ENCODE results near the gene EDNRA.

EDNRA gene

DNA sequence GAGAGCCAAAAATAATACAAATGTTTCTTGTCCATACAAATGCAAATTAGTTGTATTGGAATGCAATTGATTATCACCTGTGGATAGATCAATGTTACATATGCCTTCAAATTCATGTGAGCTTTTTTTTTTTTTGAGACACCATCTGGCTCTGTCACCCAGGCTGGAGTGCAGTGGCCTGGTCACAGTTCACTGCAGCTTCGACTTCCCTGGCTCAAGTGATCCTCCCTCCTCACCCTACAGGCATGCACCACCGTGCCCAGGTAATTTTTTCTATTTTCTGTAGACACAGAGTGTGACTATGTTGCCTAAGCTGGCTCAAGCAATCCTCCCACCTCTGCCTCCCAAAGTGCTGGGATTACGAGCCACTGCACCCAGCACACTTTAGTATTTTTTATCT is 97.7 kb downstream of the EDNRA start:
- Histone ChIP-seq H3K9ac (no peak overlapping the region), H3K36me3 (ENCODE audit: insufficient read depth) (no peaks in the 10 kb centered on the region), H4K20me1 (ENCODE audit: insufficient read depth) (no peaks in the 10 kb centered on the region), H3K27ac (no peak overlapping the region), H3K4me3 (IDR thresholded peaks at IDR 0.05; ENCODE audit: insufficient read depth, low read depth, low read length) (no peak overlapping the region), H3K79me2 (ENCODE audit: insufficient read depth, low read depth) (no peaks in the 10 kb centered on the region), H3K4me2 (no peak overlapping the region), H2AFZ (ENCODE audit: low read depth) (no peak overlapping the region), H3K4me1 (ENCODE audit: low read depth, poor library complexity, severe bottlenecking) (no peaks in the 10 kb centered on the region), H3K27me3 (ENCODE audit: insufficient read depth, low read depth) (no peaks in the 10 kb centered on the region)
- TF ChIP-seq, protein P1, sequence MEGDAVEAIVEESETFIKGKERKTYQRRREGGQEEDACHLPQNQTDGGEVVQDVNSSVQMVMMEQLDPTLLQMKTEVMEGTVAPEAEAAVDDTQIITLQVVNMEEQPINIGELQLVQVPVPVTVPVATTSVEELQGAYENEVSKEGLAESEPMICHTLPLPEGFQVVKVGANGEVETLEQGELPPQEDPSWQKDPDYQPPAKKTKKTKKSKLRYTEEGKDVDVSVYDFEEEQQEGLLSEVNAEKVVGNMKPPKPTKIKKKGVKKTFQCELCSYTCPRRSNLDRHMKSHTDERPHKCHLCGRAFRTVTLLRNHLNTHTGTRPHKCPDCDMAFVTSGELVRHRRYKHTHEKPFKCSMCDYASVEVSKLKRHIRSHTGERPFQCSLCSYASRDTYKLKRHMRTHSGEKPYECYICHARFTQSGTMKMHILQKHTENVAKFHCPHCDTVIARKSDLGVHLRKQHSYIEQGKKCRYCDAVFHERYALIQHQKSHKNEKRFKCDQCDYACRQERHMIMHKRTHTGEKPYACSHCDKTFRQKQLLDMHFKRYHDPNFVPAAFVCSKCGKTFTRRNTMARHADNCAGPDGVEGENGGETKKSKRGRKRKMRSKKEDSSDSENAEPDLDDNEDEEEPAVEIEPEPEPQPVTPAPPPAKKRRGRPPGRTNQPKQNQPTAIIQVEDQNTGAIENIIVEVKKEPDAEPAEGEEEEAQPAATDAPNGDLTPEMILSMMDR (conservative IDR thresholded peaks at IDR 0.05; ENCODE audit: low read depth, low read length): no peak

DNA sequence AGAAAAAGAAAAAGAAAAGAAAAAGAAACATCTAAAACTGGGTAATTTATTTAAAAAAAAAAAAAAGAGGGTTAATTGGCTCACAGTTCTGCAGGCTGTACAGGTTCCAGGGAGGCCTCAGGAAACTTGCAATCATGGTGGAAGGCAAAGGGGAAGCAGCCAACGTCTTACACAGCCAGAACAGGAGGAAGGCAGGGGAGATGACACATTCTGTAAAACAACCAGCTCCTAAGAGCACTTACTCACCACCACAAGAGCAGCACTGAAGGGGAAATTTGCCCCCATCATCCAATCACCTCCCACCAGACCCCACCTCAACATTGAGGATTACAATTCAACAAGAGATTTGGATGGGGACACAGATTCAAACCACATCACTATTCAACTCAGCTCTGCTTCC is 99.5 kb downstream of the EDNRA start:
- TF ChIP-seq, protein P1 (conservative IDR thresholded peaks at IDR 0.05; ENCODE audit: low read depth, low read length): no peak
- Histone ChIP-seq H3K4me1 (ENCODE audit: low read depth, poor library complexity, severe bottlenecking) (no peaks in the 10 kb centered on the region), H3K27me3 (ENCODE audit: insufficient read depth, low read depth) (no peaks in the 10 kb centered on the region), H3K4me2 (no peak overlapping the region), H4K20me1 (ENCODE audit: insufficient read depth) (no peaks in the 10 kb centered on the region), H3K36me3 (ENCODE audit: insufficient read depth) (no peaks in the 10 kb centered on the region), H2AFZ (ENCODE audit: low read depth) (no peak overlapping the region), H3K9ac (no peak overlapping the region), H3K4me3 (IDR thresholded peaks at IDR 0.05; ENCODE audit: insufficient read depth, low read depth, low read length) (no peak overlapping the region), H3K27ac (no peak overlapping the region), H3K79me2 (ENCODE audit: insufficient read depth, low read depth) (no peaks in the 10 kb centered on the region)

DNA sequence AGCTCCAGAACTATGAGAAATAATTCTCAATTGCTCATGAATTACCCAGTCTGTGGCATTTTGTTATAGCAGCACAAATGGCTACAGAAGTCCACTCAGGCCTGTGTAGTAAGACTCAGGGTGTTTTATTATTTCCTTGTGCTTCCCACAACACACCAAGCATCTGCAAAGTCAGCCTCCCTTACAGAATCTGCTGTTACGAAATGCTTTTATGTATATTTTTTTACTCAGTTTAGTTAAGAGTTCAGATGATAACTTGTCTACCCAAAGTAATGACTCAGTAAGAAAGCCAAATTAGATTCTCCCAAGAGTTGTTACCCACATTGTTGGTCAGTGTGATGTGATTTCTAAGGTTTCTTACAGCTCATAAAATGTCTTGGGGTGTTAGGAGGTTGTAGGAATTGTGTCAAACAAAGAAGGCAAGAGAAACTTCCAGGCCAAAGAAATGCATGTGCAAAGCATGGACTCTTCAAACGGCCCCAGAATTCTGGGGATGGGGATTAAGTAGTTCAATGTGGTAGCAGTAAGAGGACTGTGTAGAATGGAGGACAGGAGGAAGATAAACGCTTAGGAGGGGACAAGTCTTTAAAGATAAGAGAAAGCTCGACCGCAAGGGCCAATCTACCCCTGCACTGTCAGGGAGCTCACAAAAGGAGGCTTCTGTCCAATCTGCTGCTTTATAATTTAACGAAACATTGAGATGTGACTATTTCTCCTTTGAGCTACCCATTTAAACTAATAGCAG is 100.9 kb downstream of the EDNRA start:
- H4K20me1 ChIP-seq (ENCODE audit: insufficient read depth): no peaks in the 10 kb centered on the region
- no peak overlapping the region for H2AFZ ChIP-seq (ENCODE audit: low read depth)
- peaks cover 10% of the 10 kb centered on the region for H3K4me1 ChIP-seq (ENCODE audit: low read depth, poor library complexity, severe bottlenecking)
- TF ChIP-seq, protein P1 (conservative IDR thresholded peaks at IDR 0.05; ENCODE audit: low read depth, low read length): no peak
- H3K4me2 ChIP-seq: no peak overlapping the region
- no peaks in the 10 kb centered on the region for H3K79me2 ChIP-seq (ENCODE audit: insufficient read depth, low read depth)
- H3K27me3 ChIP-seq (ENCODE audit: insufficient read depth, low read depth): no peaks in the 10 kb centered on the region
- no peaks in the 10 kb centered on the region for H3K36me3 ChIP-seq (ENCODE audit: insufficient read depth)
- H3K9ac ChIP-seq: no peak overlapping the region
- no peak overlapping the region for H3K27ac ChIP-seq
- H3K4me3 ChIP-seq (IDR thresholded peaks at IDR 0.05; ENCODE audit: insufficient read depth, low read depth, low read length): no peak overlapping the region

DNA sequence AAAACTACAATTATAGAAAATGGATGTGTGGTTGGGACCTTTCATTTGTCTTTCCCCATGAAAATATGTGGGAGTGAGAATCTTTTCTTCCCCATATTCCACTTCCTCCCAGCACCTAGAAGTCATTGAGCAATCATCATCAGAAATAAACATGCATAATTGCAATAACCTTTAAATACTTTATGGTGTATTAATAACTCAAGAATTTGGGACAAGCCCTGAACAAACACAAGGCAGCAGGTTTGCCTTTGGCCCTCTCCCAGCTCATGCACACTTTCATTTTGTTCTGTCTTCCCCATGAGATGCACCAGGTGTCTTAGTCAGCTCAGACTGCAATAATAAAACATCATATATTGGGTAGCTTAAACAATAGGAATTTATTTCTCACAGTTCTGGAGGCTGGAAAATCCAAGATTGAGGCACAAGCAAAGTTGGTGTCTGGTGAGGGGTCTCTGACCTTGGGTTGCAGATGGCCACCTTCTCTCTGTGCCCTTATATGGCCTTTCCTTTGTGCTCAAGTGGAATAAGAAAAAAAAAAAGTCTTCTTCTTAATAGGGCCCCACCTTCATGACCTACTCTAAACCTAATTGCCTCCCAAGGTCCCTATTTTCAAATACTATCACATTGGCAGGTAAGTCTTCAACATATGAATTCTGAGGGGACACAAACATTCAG is 101.6 kb downstream of the EDNRA start:
- H3K4me3 ChIP-seq (IDR thresholded peaks at IDR 0.05; ENCODE audit: insufficient read depth, low read depth, low read length): no peak overlapping the region
- H3K27me3 ChIP-seq (ENCODE audit: insufficient read depth, low read depth): no peaks in the 10 kb centered on the region
- H4K20me1 ChIP-seq (ENCODE audit: insufficient read depth): no peaks in the 10 kb centered on the region
- H3K9ac ChIP-seq: no peak overlapping the region
- no peak overlapping the region for H2AFZ ChIP-seq (ENCODE audit: low read depth)
- no peak overlapping the region for H3K4me2 ChIP-seq
- TF ChIP-seq, protein P1 (conservative IDR thresholded peaks at IDR 0.05; ENCODE audit: low read depth, low read length): no peak
- no peak overlapping the region for H3K27ac ChIP-seq
- no peaks in the 10 kb centered on the region for H3K36me3 ChIP-seq (ENCODE audit: insufficient read depth)
- peaks cover 18% of the 10 kb centered on the region for H3K4me1 ChIP-seq (ENCODE audit: low read depth, poor library complexity, severe bottlenecking)
- H3K79me2 ChIP-seq (ENCODE audit: insufficient read depth, low read depth): no peaks in the 10 kb centered on the region

Data from KMS-11 (cell line).